Stimulated activated CD8-positive, alpha-beta memory T cell treated with anti-CD3 and anti-CD28 coated beads, Interleukin-15, amount 100 ng/mL, for 24 hours (primary cell): Measurements from ENCODE around the gene CALR3.

Source experiments
- DNase-seq: peaks from one replicate; pipeline ENCODE4 v3.0.0-alpha.2; 2020; ENCODE audit warnings: low read depth

Gene CALR3

GRCh38 chr19:16429066-16429758 is 66.8 kb downstream of the CALR3 start:
- DNase-seq, result no peak
